EH (cell line): ENCODE results near the gene NFIC.
"Not testable (repeated sequence)": the region's sequence is repeated elsewhere in the genome, so short reads cannot be mapped to it uniquely, and the experiment has no call there.

Experiments used
- DNase-seq: peaks from one replicate; pipeline ENCODE4 v3.0.0-alpha.2; 2015; ENCODE audit warnings: low read depth

NFIC gene

DNA sequence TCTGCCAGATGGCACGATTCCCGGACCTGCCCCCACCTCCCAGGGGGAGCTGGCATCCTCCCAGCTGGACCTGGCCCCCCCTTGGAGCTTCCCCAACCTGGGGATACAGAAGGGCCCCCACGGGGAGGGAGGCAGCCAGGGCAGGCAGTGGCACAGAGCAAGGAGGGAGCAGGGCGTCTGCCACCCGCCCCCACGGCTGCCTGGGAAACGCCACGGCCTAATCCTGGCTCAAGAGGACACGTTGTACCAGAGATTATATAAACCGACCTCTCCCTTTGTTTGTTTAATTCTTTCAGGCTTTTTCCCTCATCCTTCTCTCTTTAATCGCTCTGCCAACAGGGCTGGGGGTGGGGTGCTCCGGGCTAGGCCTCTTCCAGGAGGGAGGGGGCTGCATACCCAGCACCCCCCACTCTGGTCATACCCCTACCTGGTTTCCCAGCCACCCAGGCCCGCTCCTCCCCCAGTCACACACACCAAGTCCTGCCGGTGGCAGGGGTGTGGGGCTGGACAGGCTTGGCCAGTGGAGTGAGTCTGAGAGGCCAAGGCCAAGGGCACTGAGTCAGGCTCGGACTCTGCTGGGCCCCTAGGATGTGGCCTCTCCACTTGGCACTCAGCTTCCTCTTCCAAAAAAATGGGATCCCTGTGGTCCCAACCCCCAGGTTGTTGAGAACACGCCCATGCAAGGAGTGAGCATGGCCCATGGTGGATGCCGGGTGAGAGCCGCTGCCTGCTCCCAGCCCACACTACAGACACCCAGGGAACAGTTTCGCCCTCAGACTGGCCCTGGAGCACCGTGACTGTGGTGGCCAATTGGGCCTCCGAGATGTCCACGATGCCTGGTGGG is 29.5 kb upstream of the NFIC start:
- peak; percentile 73 for DNase-seq

GRCh38 chr19:3338541-3339181 is 27.7 kb upstream of the NFIC start:
- no peak for DNase-seq

DNA sequence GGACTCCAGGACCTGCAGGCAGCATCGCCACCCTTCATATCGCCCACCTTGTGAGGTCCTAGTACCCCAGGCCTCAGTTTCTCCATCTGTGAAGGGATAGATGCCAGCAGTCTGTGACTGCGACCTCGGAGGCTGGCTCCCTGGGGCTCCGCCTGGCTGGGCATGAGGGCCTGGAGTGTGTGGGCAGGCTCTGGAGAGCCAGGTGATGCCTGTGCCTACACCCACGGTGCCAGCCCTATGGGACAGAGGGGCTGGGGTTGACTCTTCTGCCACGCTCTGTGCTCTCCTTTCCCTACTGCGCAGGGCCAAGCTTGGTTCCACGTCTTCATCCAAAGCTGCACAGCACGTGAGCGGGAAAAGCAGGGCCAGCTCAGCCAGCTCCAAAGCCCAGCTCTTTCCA is 26.0 kb upstream of the NFIC start:
- no peak for DNase-seq

GRCh38 chr19:3342246-3342645 is 24.1 kb upstream of the NFIC start:
- DNase-seq: no peak

GRCh38 chr19:3342962-3343361 is 23.4 kb upstream of the NFIC start:
- DNase-seq: not testable (repeated sequence)

DNA sequence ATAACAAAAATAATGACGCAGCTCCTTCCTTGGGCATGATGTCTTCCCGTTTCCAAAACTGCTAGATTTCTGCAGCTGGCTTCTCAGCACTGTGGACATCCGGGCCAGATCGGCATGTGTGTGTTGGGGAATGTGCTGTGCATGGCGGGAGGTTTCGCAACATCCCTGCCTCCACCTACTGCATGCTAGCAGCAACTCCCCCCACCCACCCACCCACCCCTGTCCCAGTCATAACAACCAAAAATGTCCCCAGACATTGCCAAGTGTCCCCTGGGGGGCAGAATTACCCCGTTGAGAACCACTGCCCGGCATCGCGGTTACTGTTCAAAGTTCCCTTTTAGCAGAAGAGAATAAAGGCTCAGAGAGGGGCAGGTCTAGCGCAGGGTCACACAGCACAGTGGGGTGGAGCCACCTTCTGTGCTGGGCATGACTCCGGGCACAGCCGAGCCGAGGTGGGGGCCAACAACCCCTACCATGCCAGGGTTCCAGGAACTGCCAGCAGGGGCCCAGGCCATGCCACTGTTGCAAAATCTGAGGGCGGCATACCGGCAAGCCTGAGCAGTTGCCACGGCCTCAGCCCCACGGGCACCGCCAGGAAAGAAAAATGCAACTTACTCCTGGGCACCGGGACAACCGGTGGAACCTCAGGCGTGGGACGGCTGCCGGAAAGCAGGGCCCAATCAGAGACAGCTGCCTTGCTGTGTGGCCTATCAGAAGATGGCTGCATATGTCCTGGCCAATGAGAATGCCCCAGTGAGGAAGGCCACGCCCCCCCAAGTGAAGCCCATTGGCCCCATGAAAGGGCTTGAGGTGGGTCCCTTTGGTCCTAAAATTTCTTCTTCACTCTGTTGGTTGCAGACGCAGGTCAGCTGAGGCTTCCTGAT is 22.5 kb upstream of the NFIC start:
- peak; percentile 92 for DNase-seq

GRCh38 chr19:3344608-3345598 is 21.5 kb upstream of the NFIC start:
- DNase-seq: no peak

DNA sequence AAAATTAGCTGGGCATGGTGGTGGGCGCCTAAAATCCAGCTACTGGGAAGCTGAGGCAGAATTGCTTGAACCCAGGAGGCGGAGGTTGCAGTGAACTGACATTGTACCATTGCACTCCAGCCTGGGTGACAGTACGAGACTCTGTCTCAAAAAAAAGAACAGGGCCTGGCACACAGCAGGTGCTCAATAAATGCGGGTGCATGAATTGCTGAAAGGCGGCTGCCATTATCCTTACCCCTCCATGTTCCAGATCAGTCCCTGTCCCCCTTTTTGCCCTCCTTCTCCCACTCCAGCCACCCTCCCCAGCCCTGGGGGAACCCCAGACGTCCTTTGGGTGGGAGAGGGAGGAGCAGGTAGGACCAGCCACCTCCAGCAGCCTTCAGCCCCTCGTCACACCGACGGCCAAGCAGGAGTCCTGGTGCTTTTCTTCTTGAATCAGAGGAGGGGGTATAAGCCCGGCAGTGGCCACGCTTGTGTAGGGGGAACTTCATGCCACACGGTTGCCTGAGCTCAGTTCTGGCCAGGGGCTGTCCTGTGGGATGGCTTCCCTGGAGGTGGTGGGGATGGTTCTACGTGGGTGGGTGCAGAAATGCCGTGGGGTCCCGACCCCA is 20.4 kb upstream of the NFIC start:
- DNase-seq: no peak

GRCh38 chr19:3346677-3347353 is 19.6 kb upstream of the NFIC start:
- DNase-seq: peak; percentile 83

DNA sequence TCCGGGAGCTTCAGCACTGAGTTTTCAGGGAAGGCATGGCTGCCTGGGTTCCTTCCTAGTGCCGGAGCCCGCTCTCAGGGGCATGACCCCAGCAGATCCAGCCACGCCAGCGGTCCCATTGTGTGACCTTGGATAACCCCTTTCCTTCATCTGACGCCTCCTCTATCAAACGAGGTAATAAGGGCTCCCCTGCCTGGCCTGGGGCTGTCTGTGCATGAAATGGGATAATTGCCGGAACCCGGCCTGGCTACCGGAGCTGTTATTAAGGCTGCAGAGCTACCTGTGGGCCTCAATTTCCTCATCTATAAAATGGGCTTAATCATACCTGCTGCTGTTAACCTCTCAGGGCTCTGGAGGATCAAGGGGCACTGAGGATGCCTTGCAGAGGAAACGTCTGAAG is 18.3 kb upstream of the NFIC start:
- DNase-seq: no peak

GRCh38 chr19:3348469-3348868 is 17.9 kb upstream of the NFIC start:
- DNase-seq: not testable (repeated sequence)

DNA sequence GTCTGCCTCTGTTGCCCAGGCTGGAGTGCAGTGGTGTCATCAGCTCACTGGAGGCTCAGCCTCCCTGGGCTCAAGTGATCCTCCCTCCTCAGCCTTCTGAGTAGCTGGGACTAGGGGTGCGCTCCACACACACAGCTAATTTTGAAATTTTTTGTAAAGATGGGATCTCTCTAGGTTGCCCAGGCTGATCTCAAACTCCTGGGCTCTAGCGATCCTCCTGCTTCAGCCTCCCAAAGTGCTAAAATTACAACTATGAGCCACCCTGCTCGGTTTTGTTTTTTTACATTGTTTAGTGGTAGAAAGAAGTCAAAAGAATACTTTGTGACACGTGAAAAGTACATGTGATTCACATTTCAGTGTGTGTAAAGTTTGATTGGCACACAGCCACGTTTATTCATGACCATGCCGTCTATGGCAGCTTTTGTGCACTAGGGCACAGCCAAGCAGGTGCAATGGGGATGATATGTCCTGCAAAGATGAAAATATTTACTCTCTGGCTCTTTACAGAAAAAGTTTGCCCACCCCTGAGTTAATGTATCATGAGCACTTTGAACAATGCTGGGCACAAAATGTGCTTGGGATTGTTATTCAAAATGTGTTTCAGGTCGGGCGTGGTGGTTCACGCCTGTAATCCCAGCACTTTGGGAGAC is 16.2 kb upstream of the NFIC start:
- peak; percentile 56 for DNase-seq

DNA sequence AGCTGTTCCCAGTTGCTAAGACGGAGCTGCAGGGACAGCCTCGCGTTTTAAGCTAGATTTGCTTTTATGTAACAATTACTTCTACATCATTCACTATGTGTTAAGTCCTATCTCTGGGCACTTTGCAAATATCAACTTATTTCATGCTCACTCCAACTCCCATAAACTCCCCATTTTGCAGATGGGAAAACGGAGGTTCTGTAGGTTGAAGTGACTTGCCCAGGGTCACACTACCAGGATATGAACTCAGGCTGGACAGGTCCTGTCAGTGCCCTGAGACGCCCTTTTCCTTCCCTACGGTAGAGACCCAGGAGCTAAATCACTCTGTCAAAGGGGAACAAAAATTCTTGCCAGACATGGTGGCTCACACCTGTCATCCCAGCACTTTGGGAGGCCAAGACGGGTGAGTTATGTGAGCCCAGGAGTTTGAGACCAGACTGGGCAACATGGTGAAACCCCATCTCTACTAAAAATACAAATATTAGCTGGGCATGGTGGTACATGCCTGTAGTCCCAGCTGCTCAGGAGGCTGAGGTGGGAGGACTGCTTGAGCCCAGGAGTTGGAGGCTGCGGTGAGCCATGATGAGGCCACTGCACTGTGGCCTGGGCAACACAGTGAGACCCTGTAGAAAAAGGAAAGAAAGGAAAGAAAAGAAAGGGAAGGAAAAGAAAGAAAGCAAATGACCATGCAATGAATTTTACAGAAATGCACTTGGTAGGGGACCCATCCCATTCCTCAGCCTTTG is 14.5 kb upstream of the NFIC start:
- DNase-seq: no peak

DNA sequence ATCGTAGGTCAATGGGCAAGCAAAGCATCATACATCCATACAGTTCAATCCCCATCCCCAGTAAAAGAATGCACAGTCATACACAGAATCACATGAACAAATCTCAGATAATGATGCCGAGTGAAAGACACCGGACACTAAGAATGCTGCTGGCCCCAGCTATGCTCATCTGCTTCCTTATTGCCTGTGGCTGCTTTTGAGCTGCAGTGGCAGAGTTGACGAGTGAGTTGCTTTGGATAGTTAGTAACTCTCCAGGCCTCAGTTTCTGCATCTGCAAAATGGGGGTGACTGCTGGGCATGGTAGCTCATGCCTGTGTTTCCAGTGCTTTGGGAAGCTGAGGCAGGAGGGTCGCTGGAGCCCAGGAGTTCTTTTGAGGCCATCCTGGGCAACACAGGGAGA is 12.9 kb upstream of the NFIC start:
- no peak for DNase-seq

DNA sequence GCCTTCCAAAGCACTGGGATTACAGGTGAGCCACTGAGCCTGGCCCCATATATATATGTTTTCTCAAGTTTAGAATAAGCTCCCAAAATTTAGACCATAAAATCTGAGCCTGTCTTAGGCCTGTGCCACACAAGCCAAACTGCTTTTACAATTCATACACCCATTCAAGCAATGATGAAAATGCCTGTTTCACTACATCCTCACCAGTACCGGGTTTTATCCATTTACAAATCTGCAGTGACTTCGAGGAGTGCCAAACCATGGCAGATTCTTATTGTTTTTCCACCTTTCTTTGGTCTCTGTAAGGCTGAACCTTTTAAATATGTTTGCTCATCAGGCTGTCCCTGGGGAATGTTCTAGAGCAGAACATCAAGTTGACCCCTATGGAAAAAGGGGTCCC is 9.6 kb upstream of the NFIC start:
- no peak for DNase-seq

DNA sequence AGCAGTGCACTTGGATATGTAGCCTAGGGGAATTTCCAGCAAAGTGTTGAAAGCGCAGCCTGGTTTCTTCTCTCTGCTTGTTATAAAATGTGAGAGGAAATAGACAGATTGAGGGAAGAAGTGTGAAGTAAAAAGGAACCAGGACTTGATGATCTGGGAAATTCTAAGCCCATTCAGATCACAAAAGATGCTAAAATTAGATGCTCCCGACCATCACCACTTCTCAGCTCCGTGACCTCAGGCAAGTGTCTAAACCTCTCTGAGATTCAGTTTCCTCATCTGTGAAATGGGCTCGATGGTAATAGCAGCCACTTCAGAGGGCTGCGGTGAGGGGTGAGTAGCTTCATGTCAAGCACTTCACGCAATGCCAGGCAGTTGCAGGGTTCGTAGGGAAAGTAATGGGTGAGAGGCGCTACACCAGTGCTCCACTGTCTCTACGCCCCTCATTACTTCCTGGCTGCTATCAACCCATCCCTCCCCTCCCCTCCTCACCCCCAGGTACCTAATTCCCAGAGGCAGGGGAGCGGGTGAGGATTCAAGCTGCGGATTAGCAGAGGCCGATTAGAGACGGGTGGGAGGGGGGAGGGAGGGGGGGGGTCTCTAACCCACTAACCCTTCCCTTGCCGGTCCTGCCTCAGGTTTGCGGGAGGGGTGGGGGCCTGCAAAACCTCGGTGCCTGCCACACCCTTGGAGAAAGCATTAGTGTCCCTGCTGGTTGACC is 9.0 kb upstream of the NFIC start:
- DNase-seq: no peak

GRCh38 chr19:3357992-3358688 is 8.2 kb upstream of the NFIC start:
- DNase-seq: no peak

- DNase-seq: no peak
Observed at GRCh38 chr19:3358689-3359014, 7.7 kb upstream of the NFIC start.
